Measurements from ENCODE around the gene HDAC5. TPM values are rescaled to one million over a fixed set of nuclear protein-coding genes. Genes with fewer than 3 reads are reported as not detected.

HDAC5 gene
- total RNA-seq, 2 donors from 2014 or later = 19.0 to 26.6 TPM

GRCh38 chr17:44074911-44075285, 48.5 kb downstream of the HDAC5 start:
- Histone ChIP-seq H3K27ac (no peak overlapping the region), H3K27me3 (no peaks in the 10 kb centered on the region), H3K9ac (ENCODE audit: low read depth in 2 of 2, low read length in 2 of 2) (no peak overlapping the region), H3K36me3 (no peaks in the 10 kb centered on the region), H3K9me3 (no peaks in the 10 kb centered on the region), H3K4me1 (peaks cover 5% of the 10 kb centered on the region), H3K4me3 (no peak overlapping the region)
- DNase-seq = no peak
- intact Hi-C loops (cut with DNase I) = loop anchor here (5.0 kb wide), 1 partner anchor 37 kb away; no protein-coding TSS in a partner anchor
- no peak for TF ChIP-seq CTCF (IDR thresholded peaks at IDR 0.05)

- Histone ChIP-seq H3K9ac (ENCODE audit: low read depth in 2 of 2, low read length in 2 of 2) (no peak overlapping the region), H3K27ac (no peak overlapping the region), H3K36me3 (no peaks in the 10 kb centered on the region), H3K27me3 (no peaks in the 10 kb centered on the region), H3K9me3 (no peaks in the 10 kb centered on the region), H3K4me1 (peaks cover 5% of the 10 kb centered on the region), H3K4me3 (no peak overlapping the region)
- DNase-seq = no peak
- no peak for TF ChIP-seq CTCF (IDR thresholded peaks at IDR 0.05)
- intact Hi-C loops (cut with DNase I) = loop anchor here (5.0 kb wide), 1 partner anchor 38 kb away; no protein-coding TSS in a partner anchor
These were observed 49.1 kb downstream of the HDAC5 start for GRCh38 chr17:44074231-44074910.

- TF ChIP-seq CTCF (IDR thresholded peaks at IDR 0.05) = no peak
- H3K27ac ChIP-seq = peak overlapping the region; percentile 90
- DNase-seq = no peak
- H3K9me3 ChIP-seq = no peaks in the 10 kb centered on the region
- no peaks in the 10 kb centered on the region for H3K36me3 ChIP-seq
- H3K27me3 ChIP-seq = no peaks in the 10 kb centered on the region
- intact Hi-C loops (cut with DNase I) = loop anchor here (5.0 kb wide), 1 partner anchor 41 kb away; no protein-coding TSS in a partner anchor
- peak overlapping the region; percentile 71 for H3K4me3 ChIP-seq
- H3K9ac ChIP-seq (ENCODE audit: low read depth in 2 of 2, low read length in 2 of 2) = peak overlapping the region in 1 of 2 donors; percentile 89
- peaks cover 5% of the 10 kb centered on the region for H3K4me1 ChIP-seq
These were observed 51.7 kb downstream of the HDAC5 start for GRCh38 chr17:44071772-44072171.

- Histone ChIP-seq H3K9ac (ENCODE audit: low read depth in 2 of 2, low read length in 2 of 2) (peak overlapping the region; percentile 85 to 89), H3K27ac (peak overlapping the region; percentile 90), H3K4me3 (peak overlapping the region; percentile 71), H3K36me3 (no peaks in the 10 kb centered on the region), H3K27me3 (no peaks in the 10 kb centered on the region), H3K9me3 (no peaks in the 10 kb centered on the region), H3K4me1 (peaks cover 5% of the 10 kb centered on the region)
- TF ChIP-seq CTCF (IDR thresholded peaks at IDR 0.05) = no peak
- intact Hi-C loops (cut with DNase I) = loop anchor here (5.0 kb wide), 1 partner anchor 41 kb away; no protein-coding TSS in a partner anchor
- no peak for DNase-seq
These were observed 52.3 kb downstream of the HDAC5 start for GRCh38 chr17:44071198-44071520.

- Histone ChIP-seq H3K9ac (ENCODE audit: low read depth in 2 of 2, low read length in 2 of 2) (peak within 1 kb of the TSS; percentile 85 to 89), H3K4me1 (peaks cover 5% of the 10 kb centered on the region), H3K4me3 (peak within 1 kb of the TSS; percentile 71), H3K27ac (peak within 1 kb of the TSS; percentile 90), H3K36me3 (no peaks in the 10 kb centered on the region), H3K9me3 (no peaks in the 10 kb centered on the region), H3K27me3 (no peaks in the 10 kb centered on the region)
- no peak for TF ChIP-seq CTCF (IDR thresholded peaks at IDR 0.05)
- intact Hi-C loops (cut with DNase I) = loop anchor here (5.0 kb wide), 1 partner anchor 42 kb away; no protein-coding TSS in a partner anchor
- DNase-seq = peak; percentile 98
These were observed 52.8 kb downstream of the HDAC5 start, which contains the start of gene G6PC3 for GRCh38 chr17:44070455-44071197. Gene G6PC3 (plus strand): TSS chr17:44070735. CDS start chr17:44070966, 231 bp downstream.

Measured in colonic mucosa (tissue), 4 donors.